GM12892 (cell line): ENCODE measurements around the gene SGPL1. TPM values are rescaled to one million over a fixed set of nuclear protein-coding genes. Genes with fewer than 3 reads are reported as not detected.
A peak's percentile ranks its signal among the peaks of the same experiment; 100 is the strongest.
"Not testable (repeated sequence)": the region's sequence is repeated elsewhere in the genome, so short reads cannot be mapped to it uniquely, and the experiment has no call there.

Experiments
- DNase-seq: peaks from one replicate; pipeline ENCODE4 v3.0.0; 2011; ENCODE audit not compliant: insufficient read length
- FAIRE-seq: peaks from 2 replicates; lab custom pipeline; 2011; peaks lifted over from hg19 to GRCh38; lab: Jason Lieb, UNC
- POLR2A ChIP-seq: IDR thresholded peaks from 2 replicates; pipeline ENCODE4 v1.6.1; 2011; ENCODE audit warnings: low read depth, low read length, control low read depth
- POLR2AphosphoS5 ChIP-seq: IDR thresholded peaks from 2 replicates; pipeline ENCODE4 v1.6.1; 2011; ENCODE audit warnings: low read depth, low read length, control low read depth
- TAF1 ChIP-seq: IDR thresholded peaks from 2 replicates; pipeline ENCODE4 v1.6.1; 2011; ENCODE audit warnings: low read depth, mild to moderate bottlenecking, control low read depth, low read length, borderline replicate concordance
- polyA plus RNA-seq: library from polyadenylated mRNA; unstranded; fragments of >200 nt; gene quantifications from one replicate; pipeline ENCODE4 v1.2.1, GENCODE V29; 2012; ENCODE audit warnings: missing spikeins, inconsistent platforms; ENCODE audit not compliant: missing spikeins

The SGPL1 gene
- 7.2 TPM for polyA plus RNA-seq

- peak; percentile 98 for DNase-seq
- TF ChIP-seq POLR2AphosphoS5 = no peak
- peak; percentile 60; the same call in 1 of the 2 replicates for TF ChIP-seq TAF1
- peak; percentile 48; the same call in 1 of the 2 replicates for TF ChIP-seq POLR2A
- peak; percentile 96 for FAIRE-seq
These were observed at the start of gene SGPL1 for GRCh38 chr10:70815504-70816219. TSS of gene SGPL1 (plus strand) at chr10:70815948. CDS start at chr10:70816854, 906 bp downstream.

GRCh38 chr10:70768026-70768685, 47.6 kb upstream of the SGPL1 start:
- DNase-seq, FAIRE-seq: not testable (repeated sequence)

DNA sequence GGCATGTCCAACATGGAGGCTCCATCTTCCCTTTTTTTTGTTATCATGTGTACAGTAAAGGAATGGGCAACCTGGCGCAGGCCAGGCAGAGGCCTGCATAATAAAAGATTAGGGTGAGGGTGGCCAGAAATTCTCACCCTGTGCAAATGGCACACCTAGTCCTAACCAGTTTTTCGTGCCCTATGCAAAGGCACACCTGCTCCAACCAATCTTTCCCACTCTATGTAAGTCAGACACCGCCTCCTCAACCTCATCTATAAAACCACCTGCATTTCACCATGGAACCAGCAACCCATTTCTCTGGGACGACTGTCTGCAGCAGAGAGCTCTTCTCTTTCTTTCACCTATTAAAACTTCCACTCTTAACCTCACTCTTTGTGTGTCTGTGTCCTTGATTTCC, 46.6 kb upstream of the SGPL1 start:
- TF ChIP-seq POLR2AphosphoS5 (no peak), TAF1 (no peak), POLR2A (no peak)
- FAIRE-seq = no peak
- DNase-seq = no peak

GRCh38 chr10:70770001-70770400, 45.7 kb upstream of the SGPL1 start:
- no peak for FAIRE-seq
- DNase-seq = no peak
- TF ChIP-seq TAF1 (no peak), POLR2A (no peak), POLR2AphosphoS5 (no peak)

DNA sequence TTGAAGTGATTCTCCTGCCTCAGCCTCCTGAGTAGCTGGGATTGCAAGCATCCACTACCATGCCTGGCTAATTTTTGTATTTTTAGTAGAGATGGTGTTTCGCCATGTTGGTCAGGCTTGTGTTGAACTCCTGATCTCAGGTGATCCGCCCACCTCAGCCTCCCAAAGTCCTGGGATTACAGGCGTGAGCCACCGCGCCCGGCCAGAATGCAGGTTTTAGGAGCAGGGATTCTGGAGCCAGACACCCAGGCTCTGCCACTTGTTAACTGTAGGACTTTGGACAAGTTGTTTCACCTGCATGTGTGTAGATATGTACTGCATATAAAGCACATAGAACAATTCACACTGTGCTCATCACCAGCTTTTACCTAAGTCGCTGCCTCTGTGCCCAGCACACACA, 45.2 kb upstream of the SGPL1 start:
- not testable (repeated sequence) for DNase-seq, FAIRE-seq

DNA sequence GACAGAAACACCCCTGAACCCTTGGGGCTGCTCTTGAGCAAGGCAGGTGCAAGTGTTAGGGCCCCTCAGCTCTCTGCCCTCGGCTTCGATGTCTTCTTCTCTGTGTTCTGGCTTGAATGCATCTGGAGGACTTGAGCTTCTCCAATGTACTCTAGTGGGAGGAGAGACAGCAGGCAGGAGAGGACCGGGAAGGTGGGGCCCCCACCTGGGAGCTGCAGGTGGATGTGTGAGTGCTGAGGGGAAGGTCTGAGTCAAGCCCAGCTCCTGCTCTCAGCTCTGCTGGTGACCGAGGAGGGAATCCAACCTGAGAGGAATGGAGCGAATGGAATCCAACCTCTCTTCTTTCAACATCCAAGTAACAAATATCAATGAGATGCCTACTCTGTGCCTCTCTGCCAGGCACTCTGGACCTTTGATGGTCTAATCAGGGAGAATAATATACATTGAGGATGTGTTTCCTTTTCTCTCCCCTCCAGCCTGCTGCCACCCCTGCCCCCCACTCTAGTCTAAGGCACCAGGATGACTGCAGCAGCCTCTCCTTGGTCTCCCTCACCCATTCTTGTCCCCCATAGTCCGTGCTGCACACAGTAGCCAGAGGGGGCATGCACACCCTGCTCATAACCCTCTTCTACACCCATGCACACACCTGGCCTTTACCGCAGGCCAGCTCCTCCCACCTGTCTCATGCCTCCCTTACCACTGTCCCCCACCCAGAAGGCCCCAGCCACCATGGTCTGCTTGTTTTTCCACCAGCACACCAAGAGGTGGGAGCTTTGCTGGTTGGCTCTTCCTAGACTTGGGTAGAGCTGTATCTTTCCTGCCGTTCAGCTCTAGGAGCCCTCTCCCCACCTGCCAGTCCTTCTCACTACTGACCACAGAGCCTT, 44.2 kb upstream of the SGPL1 start:
- DNase-seq (no peak), FAIRE-seq (no peak)
- TF ChIP-seq TAF1 = no peak
- no peak for TF ChIP-seq POLR2AphosphoS5
- no peak for TF ChIP-seq POLR2A

DNA sequence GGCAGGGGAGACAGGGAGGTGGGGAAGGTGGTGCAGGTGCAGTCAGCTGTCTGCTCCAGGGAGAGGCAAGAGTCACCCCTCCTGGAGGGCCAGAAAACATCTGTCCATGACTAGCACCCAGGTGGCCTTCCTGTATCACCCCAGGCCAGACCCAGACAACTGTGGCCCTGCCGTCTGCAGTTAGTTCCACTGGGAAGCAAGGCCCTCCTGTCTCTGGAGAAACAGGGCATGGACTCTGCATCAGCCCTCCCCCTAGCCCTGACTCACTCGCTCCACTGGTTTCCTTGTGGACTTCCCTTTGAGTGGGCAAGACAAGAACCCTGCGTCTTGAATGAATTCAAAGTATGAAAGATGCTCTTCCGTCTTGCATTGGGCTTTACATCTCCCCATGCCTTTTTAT, 43.1 kb upstream of the SGPL1 start:
- TF ChIP-seq POLR2AphosphoS5 (no peak), POLR2A (no peak), TAF1 (no peak)
- DNase-seq (no peak), FAIRE-seq (no peak)

GRCh38 chr10:70773461-70773860, 42.3 kb upstream of the SGPL1 start:
- no peak for TF ChIP-seq POLR2A
- TF ChIP-seq TAF1 = no peak
- TF ChIP-seq POLR2AphosphoS5 = no peak
- FAIRE-seq (no peak), DNase-seq (no peak)

- TF ChIP-seq POLR2A (no peak), TAF1 (no peak), POLR2AphosphoS5 (no peak)
- DNase-seq (no peak), FAIRE-seq (no peak)
These were observed 41.6 kb upstream of the SGPL1 start for GRCh38 chr10:70773965-70774809.

GRCh38 chr10:70774810-70775678, 40.7 kb upstream of the SGPL1 start:
- TF ChIP-seq POLR2AphosphoS5 = no peak
- no peak for TF ChIP-seq POLR2A
- no peak for TF ChIP-seq TAF1
- DNase-seq (no peak), FAIRE-seq (no peak)
